Astrocyte (in vitro differentiated cells and primary cell): ENCODE data around the gene FAM221B.

Experiments used
- CTCF ChIP-seq: IDR thresholded peaks from 2 replicates; pipeline ENCODE4 v1.5.1; 2011; ENCODE audit warnings: low read depth, mild to moderate bottlenecking, inconsistent platforms, low read length, moderate library complexity; ENCODE audit not compliant: insufficient read depth
- EZH2 ChIP-seq: IDR thresholded peaks from 2 replicates; pipeline ENCODE4 v1.6.1; 2012; ENCODE audit warnings: mild to moderate bottlenecking, low read length, inconsistent platforms; ENCODE audit not compliant: insufficient read depth

GRCh38 chr9:35842020-35842745 lies 13.7 kb upstream of the FAM221B start:
- TF ChIP-seq CTCF (no peak), EZH2 (no peak)
